GM10248 (cell line): ENCODE data around the gene GRIA1.

Source experiments
- CTCF ChIA-PET: fragments of 300-600 bp; sonication (Branson Sonifier 250); formaldehyde crosslinking; extraction: SDS; loops from one replicate; lab custom pipeline; 2021; ENCODE audit warnings: antibody characterized with exemption; lab: Yijun Ruan, JAX
- POLR2A ChIA-PET: fragments of 350-650 bp; sonication (Branson Sonifier 250); formaldehyde crosslinking; extraction: SDS; loops from one replicate; lab custom pipeline; 2020; ENCODE audit warnings: antibody characterized with exemption; lab: Yijun Ruan, JAX
- DNase-seq: peaks from one replicate; pipeline ENCODE4 v3.0.0; 2012; ENCODE audit errors: extremely low spot score
- TF ChIP-seq, protein P1 (sequence below): IDR thresholded peaks from 2 replicates; pipeline ENCODE4 v1.5.1; 2012; ENCODE audit warnings: mild to moderate bottlenecking, low read depth; ENCODE audit errors: extremely low read depth, missing control alignments, control extremely low read depth

The GRIA1 gene

DNA sequence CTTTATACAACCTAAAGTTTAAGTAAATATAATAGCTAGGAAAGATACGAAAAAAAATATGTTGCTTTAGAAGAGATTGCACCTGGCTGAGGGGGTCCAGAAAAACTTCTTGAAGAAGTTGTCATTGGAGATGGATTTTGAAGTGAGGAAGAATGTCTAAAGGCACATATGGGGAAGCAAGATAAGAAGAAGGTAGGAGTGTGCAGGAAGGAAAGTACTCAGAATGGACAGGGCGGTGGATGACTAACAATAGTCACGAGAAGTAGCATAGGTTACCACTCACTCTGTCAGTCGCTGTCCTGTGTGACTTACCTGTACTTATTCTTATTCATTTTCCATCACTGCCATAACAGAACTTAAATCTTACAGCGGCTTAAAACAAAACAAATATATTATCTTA lies 251.6 kb downstream of the GRIA1 start:
- no peak for DNase-seq
- TF ChIP-seq, protein P1, sequence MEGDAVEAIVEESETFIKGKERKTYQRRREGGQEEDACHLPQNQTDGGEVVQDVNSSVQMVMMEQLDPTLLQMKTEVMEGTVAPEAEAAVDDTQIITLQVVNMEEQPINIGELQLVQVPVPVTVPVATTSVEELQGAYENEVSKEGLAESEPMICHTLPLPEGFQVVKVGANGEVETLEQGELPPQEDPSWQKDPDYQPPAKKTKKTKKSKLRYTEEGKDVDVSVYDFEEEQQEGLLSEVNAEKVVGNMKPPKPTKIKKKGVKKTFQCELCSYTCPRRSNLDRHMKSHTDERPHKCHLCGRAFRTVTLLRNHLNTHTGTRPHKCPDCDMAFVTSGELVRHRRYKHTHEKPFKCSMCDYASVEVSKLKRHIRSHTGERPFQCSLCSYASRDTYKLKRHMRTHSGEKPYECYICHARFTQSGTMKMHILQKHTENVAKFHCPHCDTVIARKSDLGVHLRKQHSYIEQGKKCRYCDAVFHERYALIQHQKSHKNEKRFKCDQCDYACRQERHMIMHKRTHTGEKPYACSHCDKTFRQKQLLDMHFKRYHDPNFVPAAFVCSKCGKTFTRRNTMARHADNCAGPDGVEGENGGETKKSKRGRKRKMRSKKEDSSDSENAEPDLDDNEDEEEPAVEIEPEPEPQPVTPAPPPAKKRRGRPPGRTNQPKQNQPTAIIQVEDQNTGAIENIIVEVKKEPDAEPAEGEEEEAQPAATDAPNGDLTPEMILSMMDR, result no peak
- POLR2A ChIA-PET, result no interaction called here
- CTCF ChIA-PET, result no interaction called here

DNA sequence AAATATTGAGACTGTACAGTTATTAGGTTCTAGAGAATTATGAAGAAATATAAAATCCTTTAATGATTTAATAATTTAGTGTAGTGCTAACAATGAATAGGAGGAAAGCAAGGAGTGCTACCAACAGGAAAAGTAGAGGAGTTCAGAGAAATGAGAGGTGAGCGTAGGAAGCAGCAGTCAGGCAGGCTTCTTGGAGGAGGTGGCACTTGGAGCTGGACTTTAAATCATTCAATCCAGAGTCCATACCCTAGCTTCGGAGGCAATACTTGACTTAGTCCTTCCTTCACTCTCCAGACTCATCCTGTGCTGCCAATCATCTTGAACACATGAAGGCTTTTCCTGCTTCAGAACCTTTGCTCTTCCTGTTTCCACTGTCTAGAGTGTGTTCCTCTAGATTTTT lies 254.3 kb downstream of the GRIA1 start:
- TF ChIP-seq, protein P1, result no peak
- ChIA-PET POLR2A (no interaction called here), CTCF (interaction anchor here (0.9 to 1.2 kb wide), 2 partner anchors 9 to 13 kb away, joined by 3 to 5 read pairs; no protein-coding TSS in a partner anchor)
- DNase-seq, result no peak

DNA sequence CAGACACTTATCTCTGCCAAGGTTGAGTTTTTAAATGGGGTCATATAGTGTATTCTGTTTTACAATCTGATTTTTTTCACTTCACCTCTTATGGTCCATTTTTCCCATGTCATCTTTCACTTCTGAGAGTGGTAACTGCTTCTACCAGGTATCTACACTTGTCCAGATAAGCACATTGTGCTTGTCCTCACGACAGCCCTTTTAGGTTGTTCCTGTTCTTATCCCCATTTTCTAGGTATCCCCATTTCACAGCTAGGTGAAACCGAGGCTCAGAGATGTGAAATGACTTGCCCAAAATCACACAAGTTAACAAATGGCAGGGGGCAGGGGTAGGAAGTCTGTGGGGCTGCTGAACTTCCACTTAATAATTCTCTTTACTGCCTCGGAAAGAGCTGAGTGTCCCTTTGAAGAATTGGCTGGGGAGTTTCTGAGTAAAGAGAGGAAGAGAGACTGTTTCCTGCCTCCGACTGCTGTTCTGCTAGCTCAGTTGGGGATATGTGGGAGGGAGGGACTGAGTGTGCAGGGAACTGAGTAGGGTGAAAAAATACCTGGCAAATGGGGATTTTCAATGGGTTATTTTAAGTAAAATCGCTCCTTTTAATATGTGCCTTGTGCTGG lies 255.4 kb downstream of the GRIA1 start:
- no peak for DNase-seq
- POLR2A ChIA-PET, result interaction anchor here (0.5 kb wide), 1 partner anchor 1132 kb away, joined by 6 read pairs; no protein-coding TSS in a partner anchor
- TF ChIP-seq, protein P1, result no peak
- CTCF ChIA-PET, result interaction anchor here (1.0 to 1.3 kb wide), 2 partner anchors 10 to 14 kb away, joined by 3 to 4 read pairs; no protein-coding TSS in a partner anchor

GRCh38 chr5:153746440-153746839 lies 256.0 kb downstream of the GRIA1 start:
- ChIA-PET CTCF (interaction anchor here (1.0 to 1.3 kb wide), 2 partner anchors 9 to 15 kb away, joined by 3 to 4 read pairs; no protein-coding TSS in a partner anchor), POLR2A (no interaction called here)
- no peak for DNase-seq
- TF ChIP-seq, protein P1, result no peak

DNA sequence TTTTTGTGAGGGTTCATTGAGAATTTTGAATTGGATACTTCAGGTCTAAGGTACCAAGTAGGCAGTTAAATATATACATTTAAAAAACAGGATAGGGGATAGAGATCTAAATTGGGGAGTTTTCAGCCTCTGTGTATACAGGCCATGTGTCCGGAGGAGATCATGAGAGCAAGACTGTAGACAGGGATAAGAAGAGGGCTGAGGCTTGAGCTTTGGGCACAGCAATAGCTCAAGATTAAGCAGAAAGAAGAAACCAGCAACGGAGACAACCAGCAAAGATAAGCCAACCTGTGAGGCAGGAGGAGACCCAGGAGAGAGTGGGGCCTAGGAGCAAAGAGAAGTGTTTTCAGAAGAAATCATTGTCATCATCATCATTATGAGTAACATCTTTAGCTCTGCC lies 258.4 kb downstream of the GRIA1 start:
- ChIA-PET CTCF (no interaction called here), POLR2A (no interaction called here)
- TF ChIP-seq, protein P1, result no peak
- no peak for DNase-seq

DNA sequence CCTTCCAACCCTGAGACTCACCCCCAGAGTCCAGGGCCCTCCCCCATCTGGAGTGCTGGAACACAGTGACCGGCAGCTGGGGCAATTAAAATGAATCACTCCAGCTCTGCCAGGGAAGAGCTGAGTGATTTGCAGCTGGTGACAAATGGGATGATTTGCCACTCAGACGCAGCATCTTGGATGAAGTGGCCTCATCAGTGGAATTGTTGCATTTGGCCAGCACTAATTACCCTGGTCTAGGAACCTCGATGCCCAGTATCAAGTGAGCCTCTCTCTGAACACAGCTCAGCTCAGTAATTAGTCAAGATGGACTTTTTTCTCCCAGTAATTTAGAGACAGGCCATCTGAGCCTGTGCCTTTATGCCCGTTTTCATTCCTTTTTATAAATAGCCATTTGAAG lies 259.5 kb downstream of the GRIA1 start:
- DNase-seq, result no peak
- ChIA-PET CTCF (interaction anchor here (1.1 kb wide), 1 partner anchor 16 kb away, joined by 3 read pairs; no protein-coding TSS in a partner anchor), POLR2A (no interaction called here)
- TF ChIP-seq, protein P1, result no peak
